Colonic mucosa (tissue), 4 donors: Measurements from ENCODE around the gene PTPRM. TPM values are rescaled to one million over a fixed set of nuclear protein-coding genes. Genes with fewer than 3 reads are reported as not detected.

ENCODE experiments used
- DNase-seq: peaks from one replicate; pipeline ENCODE4 v3.0.0-alpha.2; 2020
- H3K27ac ChIP-seq: fragments of 200-600 bp; one replicate; pipeline ENCODE4 v1.8.0; 2021
- H3K27me3 ChIP-seq: fragments of 200-600 bp; one replicate; pipeline ENCODE4 v1.8.0; 2021
- H3K36me3 ChIP-seq: fragments of 200-600 bp; one replicate; pipeline ENCODE4 v1.8.0; 2021
- H3K4me1 ChIP-seq: fragments of 200-600 bp; one replicate; pipeline ENCODE4 v1.8.0; 2021; ENCODE audit warnings: mild to moderate bottlenecking
- H3K4me3 ChIP-seq: fragments of 200-600 bp; one replicate; pipeline ENCODE4 v1.8.0; 2021
- H3K9ac ChIP-seq, 2 donors: one replicate each; pipeline ENCODE4 v1.7.0; 2013; ENCODE audit warnings: control low read depth in 2 of 2, low read depth in 2 of 2, low read length in 2 of 2
- H3K9me3 ChIP-seq: fragments of 200-600 bp; one replicate; pipeline ENCODE4 v1.8.0; 2021
- CTCF ChIP-seq: fragments of 200-600 bp; IDR thresholded peaks from one replicate; pipeline ENCODE4 v1.8.0; 2022; ENCODE audit warnings: antibody characterized with exemption, mild to moderate bottlenecking
- intact Hi-C: fragments of 100-400 bp; cut with DNase I; formaldehyde crosslinking; loops from one replicate; pipeline ENCODE4 v1.14.1; 2022
- total RNA-seq, 2 donors: library from RNA; stranded (reverse); fragmentation: NEBNext Ultra II Directional in 1 of 2; extraction: Animal tissue kit (Norgen Biotek cat#: 25700) in 1 of 2; gene quantifications; one replicate each; pipeline ENCODE4 v1.2.1, GENCODE V29; 2021
- donor health status: healthy.
- donor health status: DM: no; HTN: no; CAD: no.
- donor health status: DM: no; HTN: no; CAD: no.

Gene PTPRM
- total RNA-seq, 2 donors from 2014 or later: 8.1 to 13.9 TPM

GRCh38 chr18:8020132-8020846 is 453.2 kb downstream of the PTPRM start:
- TF ChIP-seq CTCF: no peak
- no peak overlapping the region for H3K27ac ChIP-seq
- H3K4me3 ChIP-seq: no peak overlapping the region
- H3K9ac ChIP-seq: no peak overlapping the region
- H3K4me1 ChIP-seq: no peaks in the 10 kb centered on the region
- intact Hi-C loops: no loop called here
- no peak for DNase-seq
- H3K9me3 ChIP-seq: no peaks in the 10 kb centered on the region
- no peaks in the 10 kb centered on the region for H3K36me3 ChIP-seq
- no peaks in the 10 kb centered on the region for H3K27me3 ChIP-seq

DNA sequence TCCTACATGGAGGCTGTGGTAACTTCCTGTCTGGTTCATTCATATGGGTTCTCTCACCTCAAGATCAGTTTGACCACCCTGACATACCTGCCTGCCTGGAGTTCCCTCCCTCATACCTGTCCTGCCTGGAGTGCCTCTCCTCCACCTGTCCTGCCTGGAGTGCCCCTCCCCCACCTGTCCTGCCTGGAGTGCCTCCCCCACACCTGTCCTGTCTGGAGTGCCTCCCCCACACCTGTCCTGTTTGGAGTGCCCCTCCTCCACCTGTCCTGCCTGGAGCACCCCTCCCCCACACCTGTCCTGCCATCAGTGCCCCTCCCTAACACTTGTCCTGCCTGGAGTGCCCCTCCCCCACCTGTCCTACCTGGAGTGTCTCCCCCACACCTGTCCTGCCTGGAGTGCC is 461.9 kb downstream of the PTPRM start:
- Histone ChIP-seq H3K9me3 (no peaks in the 10 kb centered on the region), H3K4me1 (no peaks in the 10 kb centered on the region), H3K27me3 (no peaks in the 10 kb centered on the region), H3K27ac (no peak overlapping the region), H3K36me3 (no peaks in the 10 kb centered on the region), H3K4me3 (no peak overlapping the region), H3K9ac (no peak overlapping the region)
- intact Hi-C loops: no loop called here
- no peak for DNase-seq
- TF ChIP-seq CTCF: no peak

- no peak for TF ChIP-seq CTCF
- no peak for DNase-seq
- Histone ChIP-seq H3K9me3 (no peaks in the 10 kb centered on the region), H3K27ac (no peak overlapping the region), H3K27me3 (no peaks in the 10 kb centered on the region), H3K4me1 (no peaks in the 10 kb centered on the region), H3K9ac (no peak overlapping the region), H3K36me3 (no peaks in the 10 kb centered on the region), H3K4me3 (no peak overlapping the region)
- intact Hi-C loops: no loop called here
These were observed 462.6 kb downstream of the PTPRM start for GRCh38 chr18:8029731-8030130.

DNA sequence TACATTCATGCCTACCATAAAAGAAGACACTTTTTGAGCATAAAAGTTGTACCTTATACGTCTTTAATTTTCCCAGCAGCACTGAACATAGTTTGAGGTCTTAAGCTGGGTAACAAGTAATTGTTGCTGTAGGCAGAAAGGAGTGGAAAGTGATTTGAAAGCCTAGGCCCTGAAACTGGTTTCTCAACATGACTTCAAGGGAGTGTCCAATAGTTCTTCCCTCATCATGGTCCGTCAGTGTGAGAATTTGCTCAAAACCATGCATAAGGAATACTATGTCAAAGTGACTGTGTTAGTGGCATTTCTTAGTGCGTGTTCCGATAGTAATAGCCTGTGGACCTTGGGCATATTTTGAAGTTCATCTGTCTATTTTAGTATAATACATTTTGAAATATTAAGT is 463.1 kb downstream of the PTPRM start:
- Histone ChIP-seq H3K27me3 (no peaks in the 10 kb centered on the region), H3K4me1 (no peaks in the 10 kb centered on the region), H3K27ac (no peak overlapping the region), H3K4me3 (no peak overlapping the region), H3K9ac (no peak overlapping the region), H3K36me3 (no peaks in the 10 kb centered on the region), H3K9me3 (no peaks in the 10 kb centered on the region)
- intact Hi-C loops: no loop called here
- no peak for DNase-seq
- no peak for TF ChIP-seq CTCF

DNA sequence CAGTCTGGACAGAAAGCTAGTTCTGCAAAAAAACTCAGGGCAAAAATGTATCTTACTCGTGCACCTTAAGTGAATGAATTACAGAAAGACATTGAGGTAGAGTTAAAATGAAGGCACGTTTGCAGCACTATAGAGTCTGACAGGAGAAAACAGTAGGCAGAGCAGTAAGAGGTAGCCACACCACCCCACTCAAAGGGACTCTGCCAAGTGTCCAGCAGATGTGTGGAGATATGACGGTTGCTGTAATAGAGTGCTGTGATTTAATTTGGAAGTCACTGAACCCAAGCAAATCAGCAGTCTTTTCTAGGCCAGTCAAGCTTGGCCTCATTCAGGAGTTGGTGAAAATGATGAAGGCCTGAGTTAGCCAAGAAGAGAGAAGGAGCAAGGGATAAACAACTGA is 464.4 kb downstream of the PTPRM start:
- Histone ChIP-seq H3K27ac (no peak overlapping the region), H3K4me1 (no peaks in the 10 kb centered on the region), H3K4me3 (no peak overlapping the region), H3K9me3 (no peaks in the 10 kb centered on the region), H3K27me3 (no peaks in the 10 kb centered on the region), H3K9ac (no peak overlapping the region), H3K36me3 (no peaks in the 10 kb centered on the region)
- TF ChIP-seq CTCF: no peak
- intact Hi-C loops: no loop called here
- DNase-seq: no peak
